GM18867 (cell line): ENCODE results near the gene CNN3.
"Not testable (repeated sequence)": the region's sequence is repeated elsewhere in the genome, so short reads cannot be mapped to it uniquely, and the experiment has no call there.

Source experiments
- ATAC-seq: cut with Tn5 transposase; IDR thresholded peaks from one replicate; pipeline ENCODE4 v1.9.1; 2021; ENCODE audit warnings: mild to moderate bottlenecking, moderate library complexity; ENCODE audit not compliant: unreplicated experiment

CNN3 gene

GRCh38 chr1:94951046-94951445 is 24.1 kb upstream of the CNN3 start:
- ATAC-seq, result no peak

- no peak for ATAC-seq
These were observed 23.1 kb upstream of the CNN3 start for GRCh38 chr1:94949681-94950661.

- ATAC-seq, result no peak
These were observed 20.5 kb upstream of the CNN3 start for GRCh38 chr1:94947437-94947836.

GRCh38 chr1:94946886-94947285 is 20.0 kb upstream of the CNN3 start:
- no peak for ATAC-seq

- no peak for ATAC-seq
These were observed 15.5 kb upstream of the CNN3 start for GRCh38 chr1:94942171-94943128.

- not testable (repeated sequence) for ATAC-seq
These were observed 14.6 kb upstream of the CNN3 start for GRCh38 chr1:94941480-94941879.

GRCh38 chr1:94940738-94941137 is 13.8 kb upstream of the CNN3 start:
- ATAC-seq, result no peak

GRCh38 chr1:94937820-94938219 is 10.9 kb upstream of the CNN3 start:
- no peak for ATAC-seq

GRCh38 chr1:94936861-94937620 is 10.1 kb upstream of the CNN3 start:
- ATAC-seq, result no peak

- no peak for ATAC-seq
These were observed 8.6 kb upstream of the CNN3 start for GRCh38 chr1:94935476-94935875.

- no peak for ATAC-seq
These were observed 8.1 kb upstream of the CNN3 start for GRCh38 chr1:94935034-94935433.

GRCh38 chr1:94934551-94934950 is 7.6 kb upstream of the CNN3 start:
- no peak for ATAC-seq

- ATAC-seq, result no peak
These were observed 4.4 kb upstream of the CNN3 start for GRCh38 chr1:94931254-94931841.

- no peak for ATAC-seq
These were observed 2.7 kb upstream of the CNN3 start for GRCh38 chr1:94929351-94930217.

- no peak for ATAC-seq
These were observed 1.5 kb upstream of the CNN3 start for GRCh38 chr1:94928293-94928939.

GRCh38 chr1:94927405-94928175 is 680 bp upstream of the CNN3 start:
- ATAC-seq, result no peak

- peak; percentile 29 for ATAC-seq
These were observed 590 bp downstream of the CNN3 start for GRCh38 chr1:94926126-94926914.
